ENCODE measurements around the gene IL18BP. TPM values are rescaled to one million over a fixed set of nuclear protein-coding genes. Genes with fewer than 3 reads are reported as not detected.

Gene IL18BP
- total RNA-seq, 1 experiment from 2014 or later, result 5.1 TPM

- BruUV-seq (replicated peaks), result no TSS peak
- no peak overlapping the region for H3K27ac Mint-ChIP-seq (ENCODE audit: low read depth, unreplicated experiment)
- peaks cover 25% of the 10 kb centered on the region for H3K36me3 Mint-ChIP-seq (ENCODE audit: insufficient read depth, unreplicated experiment)
- H3K9me3 Mint-ChIP-seq (ENCODE audit: unreplicated experiment), result no peaks in the 10 kb centered on the region
- H3K4me3 Mint-ChIP-seq (ENCODE audit: unreplicated experiment), result no peak overlapping the region
- intact Hi-C loops (cut with micrococcal nuclease), result no loop called here
- peak; percentile 65 for DNase-seq (ENCODE audit: unreplicated experiment)
- H3K27me3 Mint-ChIP-seq (ENCODE audit: insufficient read depth, unreplicated experiment), result no peaks in the 10 kb centered on the region
- POLR2A ChIA-PET, result interaction anchor here (0.5 to 10.0 kb wide), 25 partner anchors 9 to 197 kb away, joined by 3 to 282 read pairs (median 9); partner anchors contain the start of genes ANAPC15, INPPL1, LRRC51 and NUMA1
- CTCF ChIA-PET, result interaction anchor here (0.6 to 4.6 kb wide), 5 partner anchors 9 to 127 kb away, joined by 3 to 81 read pairs (median 3); no protein-coding TSS in a partner anchor
- H3K4me1 Mint-ChIP-seq (ENCODE audit: insufficient read depth, unreplicated experiment), result peaks cover 26% of the 10 kb centered on the region
- TF ChIP-seq, protein P1, sequence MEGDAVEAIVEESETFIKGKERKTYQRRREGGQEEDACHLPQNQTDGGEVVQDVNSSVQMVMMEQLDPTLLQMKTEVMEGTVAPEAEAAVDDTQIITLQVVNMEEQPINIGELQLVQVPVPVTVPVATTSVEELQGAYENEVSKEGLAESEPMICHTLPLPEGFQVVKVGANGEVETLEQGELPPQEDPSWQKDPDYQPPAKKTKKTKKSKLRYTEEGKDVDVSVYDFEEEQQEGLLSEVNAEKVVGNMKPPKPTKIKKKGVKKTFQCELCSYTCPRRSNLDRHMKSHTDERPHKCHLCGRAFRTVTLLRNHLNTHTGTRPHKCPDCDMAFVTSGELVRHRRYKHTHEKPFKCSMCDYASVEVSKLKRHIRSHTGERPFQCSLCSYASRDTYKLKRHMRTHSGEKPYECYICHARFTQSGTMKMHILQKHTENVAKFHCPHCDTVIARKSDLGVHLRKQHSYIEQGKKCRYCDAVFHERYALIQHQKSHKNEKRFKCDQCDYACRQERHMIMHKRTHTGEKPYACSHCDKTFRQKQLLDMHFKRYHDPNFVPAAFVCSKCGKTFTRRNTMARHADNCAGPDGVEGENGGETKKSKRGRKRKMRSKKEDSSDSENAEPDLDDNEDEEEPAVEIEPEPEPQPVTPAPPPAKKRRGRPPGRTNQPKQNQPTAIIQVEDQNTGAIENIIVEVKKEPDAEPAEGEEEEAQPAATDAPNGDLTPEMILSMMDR (IDR thresholded peaks at IDR 0.05; ENCODE audit: unreplicated experiment), result no peak
Measured at GRCh38 chr11:72041364-72042063, 42.8 kb downstream of the IL18BP start.

- ChIA-PET POLR2A (interaction anchor here (0.5 to 10.0 kb wide), 14 partner anchors 9 to 181 kb away, joined by 3 to 282 read pairs (median 8); partner anchors contain the start of genes LRRC51, NUMA1 and XNDC1N), CTCF (interaction anchor here (0.6 to 2.7 kb wide), 5 partner anchors 10 to 126 kb away, joined by 3 to 8 read pairs (median 3); no protein-coding TSS in a partner anchor)
- Mint-ChIP-seq H3K27me3 (ENCODE audit: insufficient read depth, unreplicated experiment) (no peaks in the 10 kb centered on the region), H3K4me3 (ENCODE audit: unreplicated experiment) (no peak overlapping the region), H3K9me3 (ENCODE audit: unreplicated experiment) (no peaks in the 10 kb centered on the region), H3K36me3 (ENCODE audit: insufficient read depth, unreplicated experiment) (peaks cover 32% of the 10 kb centered on the region), H3K4me1 (ENCODE audit: insufficient read depth, unreplicated experiment) (peaks cover 21% of the 10 kb centered on the region), H3K27ac (ENCODE audit: low read depth, unreplicated experiment) (no peak overlapping the region)
- TF ChIP-seq, protein P1 (IDR thresholded peaks at IDR 0.05; ENCODE audit: unreplicated experiment), result no peak
- intact Hi-C loops (cut with micrococcal nuclease), result no loop called here
- no TSS peak for BruUV-seq (replicated peaks)
- DNase-seq (ENCODE audit: unreplicated experiment), result no peak
Measured at GRCh38 chr11:72042064-72042745, 43.5 kb downstream of the IL18BP start.

GRCh38 chr11:72045849-72046248, 47.1 kb downstream of the IL18BP start:
- POLR2A ChIA-PET, result interaction anchor here (1.7 kb wide), 1 partner anchor 13 kb away, joined by 8 read pairs; no protein-coding TSS in a partner anchor
- Mint-ChIP-seq H3K27me3 (ENCODE audit: insufficient read depth, unreplicated experiment) (no peaks in the 10 kb centered on the region), H3K9me3 (ENCODE audit: unreplicated experiment) (no peaks in the 10 kb centered on the region), H3K36me3 (ENCODE audit: insufficient read depth, unreplicated experiment) (peaks cover 35% of the 10 kb centered on the region), H3K4me3 (ENCODE audit: unreplicated experiment) (no peak overlapping the region), H3K27ac (ENCODE audit: low read depth, unreplicated experiment) (no peak overlapping the region), H3K4me1 (ENCODE audit: insufficient read depth, unreplicated experiment) (peaks cover 15% of the 10 kb centered on the region)
- no peak for DNase-seq (ENCODE audit: unreplicated experiment)
- TF ChIP-seq, protein P1 (IDR thresholded peaks at IDR 0.05; ENCODE audit: unreplicated experiment), result no peak
- BruUV-seq (replicated peaks), result no TSS peak
- intact Hi-C loops (cut with micrococcal nuclease), result no loop called here
- CTCF ChIA-PET, result interaction anchor here (0.6 kb wide), 1 partner anchor 46 kb away, joined by 3 read pairs; no protein-coding TSS in a partner anchor

All from MCF 10A (cell line).